GM21447 (cell line): ENCODE results near the gene LGALS12.

Experiments used
- ATAC-seq: cut with Tn5 transposase; IDR thresholded peaks from one replicate; pipeline ENCODE4 v1.9.1; 2021; ENCODE audit not compliant: unreplicated experiment

LGALS12 gene, protein sequence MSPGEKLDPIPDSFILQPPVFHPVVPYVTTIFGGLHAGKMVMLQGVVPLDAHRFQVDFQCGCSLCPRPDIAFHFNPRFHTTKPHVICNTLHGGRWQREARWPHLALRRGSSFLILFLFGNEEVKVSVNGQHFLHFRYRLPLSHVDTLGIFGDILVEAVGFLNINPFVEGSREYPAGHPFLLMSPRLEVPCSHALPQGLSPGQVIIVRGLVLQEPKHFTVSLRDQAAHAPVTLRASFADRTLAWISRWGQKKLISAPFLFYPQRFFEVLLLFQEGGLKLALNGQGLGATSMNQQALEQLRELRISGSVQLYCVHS

DNA sequence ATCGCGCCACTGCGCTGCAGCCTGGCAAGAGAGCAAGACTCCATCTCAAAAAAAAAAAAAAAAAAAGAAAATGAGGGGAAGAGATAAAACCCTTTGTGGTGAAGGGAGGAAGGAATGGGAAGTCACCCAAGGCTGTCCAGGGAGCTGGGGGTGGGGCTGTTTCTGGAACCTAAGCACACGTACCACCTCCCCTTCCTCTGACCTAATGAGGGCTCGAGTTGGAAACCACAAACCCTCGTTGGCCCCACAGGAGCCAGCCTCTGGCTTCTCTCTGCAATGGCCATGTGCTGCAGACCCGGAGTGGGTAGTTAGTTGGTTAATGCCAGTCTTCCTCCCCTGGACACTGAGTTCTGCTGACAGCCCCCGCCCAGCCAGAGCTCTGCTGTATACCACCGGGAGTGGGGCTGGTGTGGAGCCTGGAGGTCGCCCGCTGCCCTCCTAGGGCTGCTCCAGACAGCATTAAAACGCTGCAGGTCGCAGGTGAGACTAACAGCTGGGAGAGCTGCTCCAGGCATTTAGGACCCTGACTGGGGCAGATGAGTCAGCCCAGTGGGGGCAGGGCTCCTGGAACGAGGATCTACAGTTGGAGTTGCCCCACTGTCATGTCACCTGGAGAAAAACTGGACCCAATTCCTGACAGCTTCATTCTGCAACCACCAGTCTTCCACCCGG is at the start of gene LGALS12:
Gene LGALS12 (plus strand): TSS at position 228 of the 672 bp plus-strand sequence. CDS start 375 bp downstream, at position 603.
- no peak for ATAC-seq

DNA sequence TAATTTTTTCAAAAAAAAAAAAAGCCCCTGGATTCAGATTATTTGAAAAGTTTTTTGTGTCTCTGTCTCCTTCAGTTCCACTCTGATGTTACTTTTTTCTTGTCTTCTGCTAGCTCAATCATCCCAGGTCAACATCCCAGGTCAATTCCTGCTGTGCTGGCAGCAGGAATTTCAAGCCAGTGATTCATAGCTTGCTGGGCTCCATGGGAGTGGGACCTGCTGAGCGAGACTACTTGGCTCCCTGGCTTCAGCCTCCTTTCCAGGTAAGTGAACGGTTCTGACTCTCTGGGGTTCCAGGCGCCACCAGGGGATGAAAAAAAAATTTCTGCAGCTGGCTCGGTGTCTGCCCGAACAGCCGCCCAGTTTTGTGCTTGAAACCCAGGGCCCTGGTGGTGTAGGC is 46.3 kb upstream of the LGALS12 start:
- no peak for ATAC-seq

DNA sequence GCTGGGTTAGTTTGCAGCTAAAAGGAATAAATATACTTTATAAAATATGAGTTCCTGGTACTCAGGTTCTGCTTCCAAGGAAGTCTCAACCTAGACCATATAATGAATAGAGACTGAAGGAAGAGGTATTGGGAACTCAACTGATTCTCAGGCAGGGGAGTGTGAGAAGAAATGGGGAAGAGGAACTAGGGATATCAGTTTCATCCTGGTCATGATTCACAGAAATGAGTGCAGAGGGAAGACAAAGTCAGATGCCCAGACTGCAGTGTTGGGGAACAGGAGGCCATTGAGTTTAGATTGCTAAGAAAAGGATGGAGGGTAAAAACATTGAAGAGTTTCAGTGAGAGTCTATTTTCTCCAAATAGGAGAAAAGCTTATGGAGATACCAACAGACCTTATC is 43.7 kb upstream of the LGALS12 start:
- ATAC-seq, result no peak

DNA sequence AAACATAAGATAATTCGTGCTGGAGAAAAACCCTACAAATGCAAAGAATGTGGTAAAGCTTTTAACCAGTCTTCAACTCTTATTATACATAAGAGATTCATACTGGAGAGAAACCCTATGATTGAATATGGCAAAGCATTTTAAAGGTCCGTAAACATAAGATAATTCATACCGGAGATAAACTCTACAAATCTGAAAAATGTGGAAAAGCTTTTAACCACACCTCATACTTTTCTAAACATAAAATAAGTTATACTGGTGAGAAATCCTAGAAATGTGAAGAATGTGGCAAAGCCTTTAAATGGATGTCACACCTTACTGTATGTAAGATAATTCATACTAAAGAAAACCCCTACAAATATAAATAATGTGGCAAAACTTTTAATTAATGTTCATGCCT is 35.6 kb upstream of the LGALS12 start:
- no peak for ATAC-seq

DNA sequence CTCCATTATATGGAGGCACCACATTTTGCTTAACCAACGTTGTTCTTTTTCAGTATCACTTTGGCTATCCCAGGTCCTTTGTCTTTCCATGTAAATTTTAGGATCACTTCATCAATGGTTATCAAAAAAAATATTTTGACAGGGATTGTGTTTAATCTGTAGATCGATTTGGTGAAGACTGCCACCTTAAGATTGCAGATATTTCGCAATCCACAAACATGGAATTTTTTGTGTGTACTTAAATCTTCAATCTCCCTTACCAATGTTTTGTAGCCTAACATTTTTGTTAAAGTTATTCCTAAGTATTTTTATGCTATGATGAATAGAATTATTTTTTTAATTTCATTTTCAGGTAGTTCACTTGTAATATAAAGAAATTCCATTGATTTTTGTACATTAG is 33.5 kb upstream of the LGALS12 start:
- ATAC-seq, result no peak

DNA sequence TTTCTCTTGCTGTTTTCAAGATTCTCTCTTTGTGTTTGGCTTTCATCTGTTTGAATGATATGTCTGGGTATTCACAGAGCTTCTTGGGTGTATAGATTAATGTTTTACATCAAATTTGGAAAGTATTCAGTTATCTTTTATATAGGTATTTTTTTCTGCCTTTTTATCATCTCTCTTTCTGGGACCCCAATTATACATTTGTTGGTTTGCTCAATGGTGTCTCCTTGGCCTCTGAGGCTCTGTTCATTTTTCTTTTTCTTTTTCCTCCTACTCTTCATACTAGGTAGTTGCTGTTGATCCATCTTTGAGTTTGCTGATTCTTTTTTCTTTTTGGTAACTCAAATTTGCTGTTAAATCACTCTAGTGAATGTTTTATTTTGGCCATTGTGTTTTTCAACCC is 29.3 kb upstream of the LGALS12 start:
- ATAC-seq, result no peak

DNA sequence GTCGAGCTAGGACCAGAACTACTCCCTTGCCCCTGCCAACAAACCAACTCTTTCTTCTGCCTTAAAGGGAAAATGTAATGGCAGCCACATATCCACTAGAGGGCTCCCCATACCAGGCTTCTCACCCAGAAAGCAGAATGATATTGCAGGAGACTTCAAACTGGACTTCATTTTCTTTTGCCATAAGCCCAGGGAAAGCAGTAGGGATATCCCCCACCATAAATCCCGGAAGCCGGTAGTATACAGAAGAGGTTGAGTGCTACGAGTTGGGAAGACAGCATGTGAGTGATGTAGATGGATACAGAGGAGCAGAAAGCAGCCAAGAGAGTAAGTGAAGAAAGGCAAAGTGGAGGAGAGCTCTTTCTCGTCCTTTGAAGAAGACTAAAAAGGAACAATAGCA is 27.0 kb upstream of the LGALS12 start:
- no peak for ATAC-seq

DNA sequence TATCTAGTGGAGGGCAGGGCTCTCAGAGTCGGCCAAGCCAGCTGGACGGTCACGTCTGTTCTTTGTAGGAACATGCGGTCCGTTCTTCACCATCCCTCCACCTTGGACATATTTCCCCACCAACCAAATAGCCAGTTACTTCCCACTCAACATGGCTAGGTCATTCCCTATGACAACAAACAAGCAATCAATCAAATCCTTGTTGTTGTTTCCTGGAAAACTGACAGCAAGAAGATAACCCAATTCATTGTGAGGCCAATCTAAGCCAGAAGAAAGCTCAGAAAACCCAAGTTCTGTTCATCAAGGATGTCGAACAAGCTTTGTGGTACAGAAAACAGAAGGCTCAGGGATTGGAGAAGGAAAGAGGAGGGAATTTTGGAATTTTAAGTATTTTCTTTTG is 25.8 kb upstream of the LGALS12 start:
- no peak for ATAC-seq

DNA sequence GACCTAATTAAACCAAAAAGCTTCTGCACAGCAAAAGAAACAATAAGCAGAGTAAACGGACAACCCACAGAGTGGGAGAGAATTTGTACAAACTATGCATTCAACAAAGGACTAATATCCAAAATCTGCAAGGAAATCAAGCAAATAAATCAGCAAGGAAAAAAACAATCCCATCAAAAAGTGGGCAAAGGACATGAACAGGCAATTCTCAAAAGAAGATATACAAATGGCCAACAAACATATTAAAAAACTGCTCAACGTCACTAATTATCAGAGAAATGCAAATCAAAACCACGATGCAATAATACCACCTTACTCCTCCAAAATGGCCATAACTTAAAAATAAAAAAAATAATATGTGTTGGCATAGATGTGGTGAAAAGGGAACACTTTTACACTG is 20.1 kb upstream of the LGALS12 start:
- no peak for ATAC-seq

DNA sequence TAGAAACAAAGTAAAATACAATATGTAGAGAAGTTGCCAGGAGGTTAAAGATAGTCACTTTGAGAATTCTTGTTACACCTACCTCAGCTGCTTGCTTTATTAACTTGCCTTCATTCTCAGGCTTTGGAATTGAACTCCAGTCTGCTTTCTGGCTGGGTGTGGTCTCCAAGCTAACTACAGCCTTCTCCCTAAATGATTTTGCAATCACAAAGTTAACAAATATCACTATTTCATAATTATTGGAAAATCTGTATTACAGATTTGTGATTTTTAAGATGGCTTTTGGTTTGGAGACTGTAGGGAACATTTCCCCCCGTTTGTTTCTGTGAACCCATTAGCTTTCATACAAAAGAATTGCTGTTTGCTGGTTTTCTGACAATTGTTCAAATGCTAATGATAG is 17.1 kb upstream of the LGALS12 start:
- ATAC-seq, result no peak

DNA sequence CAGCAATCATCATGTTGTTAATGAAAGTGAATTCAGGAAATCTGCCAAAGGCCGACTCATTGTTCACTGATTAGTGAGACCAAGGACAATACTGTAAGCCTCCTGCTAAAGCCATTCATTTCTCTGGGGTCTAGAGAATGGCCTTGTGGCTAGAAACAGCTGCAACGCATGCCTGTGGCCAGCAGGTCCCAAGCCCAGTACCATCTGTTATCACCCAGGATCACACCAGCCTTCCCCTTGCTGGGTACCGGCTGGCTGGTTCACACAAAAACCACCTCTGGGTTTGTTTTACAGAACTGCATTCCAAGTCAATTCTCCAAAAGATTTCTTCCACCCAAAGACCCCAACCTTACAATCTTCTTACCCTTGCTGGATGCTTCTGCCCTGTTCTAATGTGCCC is 16.0 kb upstream of the LGALS12 start:
- no peak for ATAC-seq

DNA sequence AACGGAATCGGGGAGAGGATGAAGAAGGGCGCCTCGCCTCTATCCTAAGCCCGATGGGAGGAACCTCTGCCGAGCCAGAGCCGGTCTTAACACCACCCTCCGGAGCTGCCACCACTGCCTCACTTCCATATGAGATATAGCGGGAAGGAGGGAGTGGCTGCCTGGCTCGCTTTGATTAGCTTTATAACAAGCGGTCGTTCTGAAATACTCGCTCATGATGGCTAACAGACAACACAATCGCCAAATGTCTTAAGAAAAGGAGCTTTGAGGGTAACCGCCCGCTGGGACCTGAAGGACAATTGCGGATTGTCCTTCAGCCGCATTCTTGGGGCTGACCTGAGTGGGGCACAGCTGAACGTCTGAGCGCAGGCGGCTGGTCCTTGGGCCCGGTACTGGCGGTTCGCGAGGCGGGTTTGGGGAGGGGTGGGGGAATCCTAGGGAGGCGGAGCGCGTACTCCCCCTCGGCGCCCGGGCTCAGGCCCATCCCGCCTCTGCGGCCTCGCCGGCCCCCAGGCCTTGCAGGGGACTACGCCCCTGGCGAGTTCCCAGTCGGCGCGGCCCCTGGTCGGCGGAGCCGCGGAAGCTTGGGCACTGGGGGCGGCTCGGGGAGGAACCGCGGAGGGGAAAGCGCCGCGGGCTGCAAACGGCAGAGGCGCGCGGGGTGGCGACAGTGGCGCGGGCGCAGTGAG is 15.2 kb upstream of the LGALS12 start, which contains the start of gene PLAAT5:
Gene PLAAT5 (minus strand): TSS at position 617 of the 689 bp plus-strand sequence. CDS start 133 bp downstream, at position 484.
- ATAC-seq, result no peak

DNA sequence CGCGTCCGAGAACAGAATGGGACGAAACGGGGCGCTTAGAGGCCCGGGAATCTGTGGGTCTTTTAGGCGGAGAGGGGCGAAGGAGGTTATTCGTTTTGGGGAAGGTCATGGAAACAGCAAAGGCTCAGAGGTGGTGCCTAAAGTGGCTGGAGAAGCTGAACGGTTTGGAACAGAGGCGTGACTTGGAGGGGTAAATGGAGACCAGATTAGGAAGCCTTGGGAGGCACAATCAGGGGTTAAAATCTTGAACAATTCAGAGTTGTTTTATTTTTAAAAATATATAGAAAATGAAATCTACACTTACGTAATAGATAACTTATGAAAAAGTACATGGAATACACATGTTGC is 14.7 kb upstream of the LGALS12 start:
- no peak for ATAC-seq

DNA sequence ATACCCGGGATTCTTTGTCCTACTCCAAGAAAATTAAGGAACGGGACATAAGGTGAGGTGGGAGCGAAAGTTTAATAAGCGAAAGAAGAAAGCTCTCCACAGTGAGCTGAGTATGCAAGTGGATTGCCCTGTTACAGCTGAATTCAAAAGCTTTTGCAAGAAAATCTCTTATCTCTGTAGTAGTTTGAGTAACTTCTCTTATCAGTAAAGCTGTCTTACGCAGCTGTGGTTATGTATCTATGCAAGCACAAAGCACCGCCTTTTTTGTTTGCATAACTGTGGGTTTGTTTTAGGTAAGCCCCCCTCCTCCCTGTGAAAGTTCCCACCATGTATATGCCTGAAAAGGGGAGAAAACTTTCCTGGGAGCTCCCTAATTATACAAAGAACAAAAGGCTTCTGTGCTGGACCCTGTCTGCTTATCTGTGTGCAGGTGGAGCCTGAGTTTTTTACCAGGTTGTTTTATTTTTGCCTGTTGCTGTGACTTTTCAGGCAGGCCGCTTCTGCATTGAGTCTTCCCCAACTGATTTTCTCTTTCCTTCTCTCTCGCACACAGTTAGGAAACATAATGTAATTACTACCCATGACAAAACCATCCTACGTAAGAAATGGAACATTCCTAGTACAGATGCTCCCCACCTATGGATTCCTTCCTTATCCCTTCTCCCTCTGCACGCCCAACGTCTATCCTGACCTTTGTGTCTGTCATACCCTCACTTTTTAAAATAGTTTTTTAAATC is 14.1 kb upstream of the LGALS12 start:
- no peak for ATAC-seq

DNA sequence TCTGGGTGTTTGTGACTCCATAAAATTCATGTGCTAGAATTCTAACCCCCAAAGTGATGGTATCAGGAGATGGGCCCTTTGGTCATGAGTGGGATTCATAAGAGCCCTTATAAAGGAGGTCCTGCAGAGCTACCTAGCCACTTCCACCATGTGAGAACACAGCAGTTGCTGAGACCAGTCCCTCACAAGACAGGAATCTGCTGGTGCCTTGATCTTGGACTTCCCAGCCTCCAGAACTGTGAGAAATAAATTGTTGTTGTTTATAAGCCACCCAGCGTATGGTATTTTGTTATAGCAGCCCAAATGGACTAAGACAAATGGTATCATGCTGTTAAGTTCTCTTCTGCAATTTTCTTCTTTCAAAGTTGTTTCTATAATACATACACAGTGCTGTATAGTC is 13.4 kb upstream of the LGALS12 start:
- no peak for ATAC-seq

DNA sequence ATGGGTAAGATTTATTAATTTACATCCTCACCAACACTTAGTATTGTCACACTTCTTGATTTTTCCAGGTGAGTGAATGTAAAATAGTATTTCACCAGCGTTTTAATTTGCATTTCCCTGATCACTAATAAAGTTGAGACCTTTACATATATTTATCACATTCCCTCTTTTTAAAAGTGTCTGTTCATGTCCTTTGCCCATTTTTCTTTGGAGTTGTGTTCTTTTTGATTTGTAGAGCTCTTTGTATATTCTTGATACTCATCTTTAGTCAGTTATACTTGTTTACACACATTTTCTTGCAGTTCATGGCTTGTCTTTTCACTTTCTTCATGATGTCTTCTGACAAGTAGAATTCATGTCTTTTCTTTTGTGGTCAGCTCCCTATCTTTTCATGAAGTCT is 12.8 kb upstream of the LGALS12 start:
- ATAC-seq, result no peak

DNA sequence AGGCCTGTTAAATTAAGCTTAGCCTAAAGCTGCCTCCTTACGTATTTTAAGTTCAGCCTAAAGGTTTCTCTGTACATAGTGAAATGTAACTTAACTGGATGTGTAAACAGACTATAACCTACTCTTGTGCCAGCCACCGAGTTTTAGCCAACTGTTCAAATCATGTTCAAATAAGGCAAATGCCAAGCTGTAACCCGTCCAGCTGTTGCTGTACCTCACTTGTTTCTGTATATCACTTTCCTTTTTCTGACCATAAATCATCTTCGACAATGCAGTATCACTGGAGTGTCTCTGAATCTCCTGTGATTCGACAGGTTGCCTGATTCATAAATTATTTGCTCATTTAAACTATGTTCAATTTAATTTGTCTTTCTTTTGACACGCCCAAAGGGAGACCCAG is 10.9 kb upstream of the LGALS12 start:
- no peak for ATAC-seq

DNA sequence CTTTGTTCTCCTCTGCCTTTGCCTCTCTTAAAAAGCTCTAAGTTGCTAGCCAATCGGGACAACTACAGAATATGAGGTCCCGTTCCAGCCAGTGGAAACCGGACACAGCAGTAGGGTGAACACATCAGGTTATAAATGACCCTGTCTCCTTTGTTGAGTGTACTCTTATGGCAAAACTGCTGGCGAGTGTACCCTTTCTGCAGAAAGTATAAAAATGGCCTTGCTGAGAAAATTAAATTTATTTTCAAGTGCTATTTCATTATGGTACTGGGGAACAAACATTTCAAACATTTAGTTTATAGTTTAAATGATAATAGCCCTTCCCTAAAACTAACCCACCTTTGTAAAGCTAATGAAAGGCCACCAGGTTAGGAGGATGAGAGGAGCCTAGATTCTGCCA is 6.0 kb upstream of the LGALS12 start:
- ATAC-seq, result no peak

DNA sequence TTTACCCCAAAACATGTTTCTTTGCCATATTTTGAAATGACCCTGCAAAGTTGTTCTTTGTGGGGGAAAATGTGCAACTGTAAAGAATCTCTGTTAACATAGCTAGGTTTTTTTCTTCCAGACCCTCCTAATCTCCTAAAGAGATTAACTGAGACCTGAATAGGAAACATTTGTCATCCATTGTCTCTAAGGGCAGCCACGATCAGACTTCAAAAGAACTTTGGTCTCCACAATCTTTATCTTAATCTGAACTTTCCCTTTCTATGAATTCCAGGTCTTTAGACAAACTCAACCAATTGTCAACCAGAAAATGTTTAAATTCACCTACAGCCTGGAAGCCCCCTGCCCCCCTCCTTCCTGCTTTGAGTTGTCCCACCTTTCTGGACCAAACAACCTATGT is 4.6 kb upstream of the LGALS12 start:
- no peak for ATAC-seq

DNA sequence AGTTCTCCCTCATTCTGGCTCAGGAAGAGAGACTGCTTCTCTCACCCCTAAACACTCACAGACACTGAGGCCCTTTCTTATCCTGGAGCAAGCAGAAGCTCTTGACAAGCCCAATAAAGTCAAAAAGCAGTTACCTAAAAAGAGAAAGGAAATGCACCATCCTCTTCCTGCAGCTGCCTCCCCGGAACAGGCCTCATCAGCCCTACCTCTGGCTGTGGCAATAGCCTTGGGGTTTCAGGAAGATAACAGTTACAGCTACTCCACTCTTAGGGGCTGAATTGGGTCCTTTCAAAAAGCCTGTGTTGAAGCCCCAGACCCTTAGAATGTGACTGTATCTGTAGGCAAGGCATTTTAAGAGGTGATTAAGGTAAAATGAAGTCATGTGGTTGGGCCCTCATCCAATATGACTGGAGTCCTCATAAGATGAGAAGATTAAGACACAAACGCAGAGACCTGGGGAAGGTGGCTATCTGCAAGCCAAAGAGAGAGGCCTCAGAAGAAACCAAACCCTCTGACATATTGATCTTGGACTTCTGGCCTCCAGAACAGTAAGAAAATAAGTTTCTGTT is 3.5 kb upstream of the LGALS12 start:
- ATAC-seq, result no peak

DNA sequence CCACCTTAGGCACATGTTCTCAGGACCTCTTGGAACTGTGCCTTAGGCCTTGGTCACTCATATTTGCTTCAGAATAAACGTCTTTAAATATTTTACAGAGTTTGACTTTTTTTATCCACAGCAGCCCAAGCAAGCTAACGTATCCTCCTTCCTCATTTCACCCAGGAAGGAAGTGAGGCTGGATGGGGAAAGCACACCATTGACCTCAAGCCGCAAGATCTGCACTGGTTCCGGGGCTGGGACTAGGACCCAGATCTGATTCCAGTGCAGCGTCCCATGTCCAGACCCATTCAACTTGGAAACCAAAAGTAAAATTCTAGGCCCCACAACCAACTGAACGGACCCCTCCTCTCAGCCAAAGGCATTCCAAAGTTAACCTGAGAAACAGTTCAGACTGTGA is 2.4 kb upstream of the LGALS12 start:
- ATAC-seq, result no peak
